Effector memory CD4-positive, alpha-beta T cell (primary cell): ENCODE results near the gene PRAC2.

ENCODE experiments used
- DNase-seq, 3 donors: peaks; one replicate each; pipeline ENCODE4 v3.0.0-alpha.2; 2020
- H3K27ac ChIP-seq: 2 replicates; pipeline ENCODE4 v1.7.0; 2013; ENCODE audit warnings: mild to moderate bottlenecking, low read length, moderate library complexity; ENCODE audit not compliant: insufficient read depth, poor library complexity, severe bottlenecking
- H3K27me3 ChIP-seq: replicated peaks from 2 replicates; pipeline ENCODE4 v1.7.0; 2013; ENCODE audit warnings: mild to moderate bottlenecking, low read length; ENCODE audit not compliant: insufficient read depth, control insufficient read depth, poor library complexity, severe bottlenecking
- H3K36me3 ChIP-seq: 2 replicates; pipeline ENCODE4 v1.7.0; 2013; ENCODE audit warnings: mild to moderate bottlenecking, low read length, moderate library complexity; ENCODE audit not compliant: control insufficient read depth, insufficient read depth
- H3K4me1 ChIP-seq: 2 replicates; pipeline ENCODE4 v1.7.0; 2013; ENCODE audit warnings: low read length, mild to moderate bottlenecking; ENCODE audit not compliant: control insufficient read depth, insufficient read depth, poor library complexity, severe bottlenecking
- H3K4me3 ChIP-seq: 2 replicates; pipeline ENCODE4 v1.7.0; 2013; ENCODE audit warnings: low read length, low read depth, mild to moderate bottlenecking; ENCODE audit not compliant: insufficient read depth, poor library complexity, severe bottlenecking
- H3K9me3 ChIP-seq: 2 replicates; pipeline ENCODE4 v1.7.0; 2013; ENCODE audit warnings: mild to moderate bottlenecking, low read length, moderate library complexity; ENCODE audit not compliant: control insufficient read depth

Gene PRAC2

DNA sequence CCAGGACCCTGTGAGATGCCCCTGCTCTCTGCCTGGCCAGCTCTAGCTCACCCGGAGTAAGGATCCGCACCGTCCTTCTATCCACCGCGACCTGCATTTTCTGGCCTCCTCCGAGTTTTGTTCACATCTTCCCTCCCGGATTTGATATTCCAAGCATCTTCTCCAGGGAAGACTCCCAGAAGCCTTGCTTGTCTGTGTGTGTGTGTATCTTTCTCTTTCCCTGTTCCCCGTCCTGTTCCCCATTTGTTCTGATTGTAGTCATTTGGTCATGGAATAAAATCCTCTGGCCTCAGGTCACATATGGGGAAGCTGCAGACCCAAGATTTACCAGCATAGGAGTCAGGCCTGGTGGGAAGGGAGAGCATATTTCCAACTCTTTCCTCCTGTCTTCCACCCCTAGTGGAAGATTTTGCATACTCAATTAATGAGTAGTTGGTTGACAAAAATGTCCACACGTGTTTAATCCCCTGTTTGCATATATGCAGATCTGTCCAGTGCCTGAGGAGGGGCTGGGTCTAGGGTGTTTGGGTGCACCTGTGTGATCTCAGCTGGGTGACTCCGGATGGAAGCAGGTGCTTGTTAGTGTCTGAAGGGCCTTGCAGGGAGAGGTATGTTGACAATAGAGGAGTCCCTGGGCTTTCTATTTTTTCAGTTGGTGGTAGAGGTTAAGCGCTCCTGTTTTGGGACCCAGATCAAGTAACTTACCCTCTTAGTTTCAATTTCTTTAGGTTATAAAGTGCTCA lies 2.5 kb upstream of the PRAC2 start:
- Histone ChIP-seq H3K36me3 (no peaks in the 10 kb centered on the region), H3K4me1 (peaks cover 44% of the 10 kb centered on the region), H3K9me3 (no peaks in the 10 kb centered on the region), H3K4me3 (no peak overlapping the region), H3K27me3 (peaks cover 76% of the 10 kb centered on the region), H3K27ac (no peak overlapping the region)
- no peak for DNase-seq

DNA sequence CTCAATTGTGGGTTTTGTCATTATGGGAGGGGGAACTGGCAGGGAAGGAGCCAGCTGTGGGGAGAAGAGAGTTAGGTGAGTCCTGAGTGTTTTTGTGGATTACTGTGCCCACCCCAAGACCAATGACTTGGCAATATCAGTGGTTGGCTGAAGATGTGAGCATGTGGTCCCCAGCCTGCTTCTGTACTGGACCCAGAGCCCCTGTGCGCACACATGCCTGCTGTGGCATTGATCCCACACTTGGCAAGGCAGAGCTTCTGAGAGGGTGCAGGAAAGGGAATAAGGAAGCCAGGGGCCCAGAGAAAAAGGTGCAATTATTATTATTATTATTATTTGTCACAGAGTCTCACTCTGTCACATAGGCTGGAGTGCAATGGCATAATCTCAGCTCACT lies 2.0 kb upstream of the PRAC2 start:
- H3K4me1 ChIP-seq: peaks cover 42% of the 10 kb centered on the region
- peaks cover 82% of the 10 kb centered on the region for H3K27me3 ChIP-seq
- no peak overlapping the region for H3K4me3 ChIP-seq
- H3K27ac ChIP-seq: no peak overlapping the region
- no peaks in the 10 kb centered on the region for H3K36me3 ChIP-seq
- no peak for DNase-seq
- no peaks in the 10 kb centered on the region for H3K9me3 ChIP-seq

DNA sequence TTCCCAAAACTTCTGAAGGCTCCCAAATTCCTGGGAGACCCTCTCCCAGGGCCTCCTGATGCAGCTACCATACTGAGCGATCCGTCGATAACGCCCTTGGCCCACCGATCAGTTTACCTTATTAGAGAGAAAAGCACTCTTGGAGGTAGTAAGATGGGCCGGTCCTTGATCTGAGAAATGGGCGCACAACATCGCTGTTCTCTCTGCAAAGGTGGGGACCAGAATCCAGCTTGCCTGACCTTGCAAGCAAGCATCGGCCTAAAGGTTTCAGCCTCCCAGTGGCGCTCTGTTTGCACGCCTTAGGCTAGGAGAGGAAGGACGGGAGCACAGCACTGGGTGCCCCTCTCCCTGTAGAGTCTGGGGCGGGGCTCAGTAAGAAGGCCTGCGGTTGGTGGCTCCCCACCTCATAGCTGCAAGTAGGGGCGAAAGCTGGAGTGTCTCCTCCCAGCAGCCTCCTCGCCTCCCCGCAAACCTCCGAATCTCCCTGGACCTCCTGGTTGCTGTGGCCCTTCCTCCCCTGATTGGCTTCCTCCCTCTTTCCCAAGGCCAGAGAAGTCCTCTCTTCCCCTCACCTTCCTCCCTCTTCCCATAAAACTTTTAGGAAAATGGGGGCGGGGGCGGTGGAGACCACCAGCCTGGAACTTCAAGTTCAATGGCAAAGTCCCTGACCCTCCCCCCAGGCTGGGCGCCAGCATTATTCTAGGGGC lies 631 bp upstream of the PRAC2 start, which contains the start of gene PRAC1:
Gene PRAC1, minus strand, starts transcription at position 318 of the 707 bp plus-strand sequence. Its CDS starts 126 bp downstream, at position 192.
- Histone ChIP-seq H3K4me3 (no peak within 1 kb of the TSS), H3K27ac (no peak within 1 kb of the TSS), H3K9me3 (no peaks in the 10 kb centered on the region), H3K27me3 (peaks cover 92% of the 10 kb centered on the region), H3K4me1 (peaks cover 41% of the 10 kb centered on the region), H3K36me3 (no peaks in the 10 kb centered on the region)
- no peak for DNase-seq

DNA sequence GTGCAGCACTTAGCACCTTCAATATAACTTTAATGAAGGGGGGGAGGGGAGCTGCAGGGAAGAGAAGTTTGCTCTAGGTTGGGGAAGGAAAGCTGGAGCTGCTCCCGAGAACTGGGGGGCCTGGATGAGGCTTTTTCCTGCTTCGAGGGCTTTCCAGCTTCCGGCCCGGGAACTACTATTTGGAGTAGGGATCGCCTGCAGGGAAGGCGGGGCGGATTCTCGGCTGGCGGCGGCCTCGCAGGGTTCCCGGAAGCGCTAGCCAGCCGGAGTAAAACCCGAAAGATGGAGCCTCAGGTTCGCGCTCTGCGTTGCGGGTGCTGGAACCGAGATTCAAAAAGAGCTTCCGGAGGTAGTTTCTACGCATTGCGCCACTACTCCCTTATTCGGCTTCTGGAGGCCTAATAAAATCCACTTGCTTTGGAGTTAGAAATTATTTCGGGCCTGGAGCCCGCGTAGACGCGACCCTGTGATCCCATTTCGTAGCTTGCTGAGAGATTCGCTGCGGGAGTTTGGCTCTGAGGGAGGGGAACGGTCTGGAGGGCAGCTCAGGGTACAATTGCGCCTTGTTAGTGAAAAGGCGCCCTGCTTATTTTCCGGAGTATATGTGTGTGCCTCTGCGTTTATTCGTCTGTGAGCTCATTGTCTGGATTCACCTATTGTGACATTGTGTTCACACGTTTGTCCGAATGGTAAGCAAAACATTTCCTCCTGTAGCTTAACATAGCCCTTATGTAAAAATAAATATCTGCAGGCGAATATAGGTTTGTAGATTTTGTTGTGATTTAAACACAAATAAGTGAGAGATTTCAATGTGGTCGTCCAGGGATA lies 652 bp downstream of the PRAC2 start:
- Histone ChIP-seq H3K36me3 (no peaks in the 10 kb centered on the region), H3K9me3 (no peaks in the 10 kb centered on the region), H3K27ac (no peak overlapping the region), H3K4me1 (peaks cover 43% of the 10 kb centered on the region), H3K27me3 (peaks cover 92% of the 10 kb centered on the region), H3K4me3 (no peak overlapping the region)
- DNase-seq: no peak

DNA sequence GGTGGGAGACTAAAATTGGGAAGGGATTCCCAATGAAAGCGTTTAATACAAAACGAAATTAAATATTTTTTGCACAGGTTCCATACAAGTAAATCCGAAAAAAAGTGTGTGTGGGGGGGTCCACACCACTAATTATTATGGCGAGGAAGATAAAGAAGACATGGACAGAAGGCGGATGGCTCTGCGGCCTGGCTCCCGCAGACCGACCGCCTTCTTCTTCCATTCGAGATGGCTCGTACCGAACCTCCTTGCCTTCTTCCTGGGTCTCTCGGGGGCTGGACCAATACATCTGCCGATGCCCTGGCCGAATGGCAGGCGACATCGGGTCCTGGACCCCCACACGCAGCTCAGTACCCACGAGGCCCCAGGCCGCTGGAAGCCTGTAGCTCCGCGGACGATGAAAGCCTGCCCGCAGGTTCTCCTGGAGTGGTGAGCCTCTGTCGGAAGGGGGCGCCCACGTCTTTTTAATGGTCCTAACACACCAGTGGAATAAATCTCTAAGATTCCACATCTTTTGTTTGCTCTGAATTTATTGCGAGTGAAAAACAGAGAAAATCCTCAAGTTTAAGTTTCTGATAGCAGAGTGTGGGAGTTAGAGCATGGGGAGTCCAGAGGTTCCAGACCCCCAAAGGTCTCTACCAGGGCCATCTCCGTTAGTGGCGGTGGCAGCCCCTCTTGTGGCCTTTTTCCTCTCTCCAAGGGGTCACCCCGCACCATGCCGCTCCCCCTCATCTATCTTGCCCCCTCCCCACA lies 1.4 kb downstream of the PRAC2 start:
- no peak overlapping the region for H3K4me3 ChIP-seq
- no peak overlapping the region for H3K27ac ChIP-seq
- no peaks in the 10 kb centered on the region for H3K36me3 ChIP-seq
- H3K4me1 ChIP-seq: peaks cover 35% of the 10 kb centered on the region
- H3K9me3 ChIP-seq: no peaks in the 10 kb centered on the region
- peaks cover 92% of the 10 kb centered on the region for H3K27me3 ChIP-seq
- DNase-seq: peak; percentile 40 to 63 (median 52)

DNA sequence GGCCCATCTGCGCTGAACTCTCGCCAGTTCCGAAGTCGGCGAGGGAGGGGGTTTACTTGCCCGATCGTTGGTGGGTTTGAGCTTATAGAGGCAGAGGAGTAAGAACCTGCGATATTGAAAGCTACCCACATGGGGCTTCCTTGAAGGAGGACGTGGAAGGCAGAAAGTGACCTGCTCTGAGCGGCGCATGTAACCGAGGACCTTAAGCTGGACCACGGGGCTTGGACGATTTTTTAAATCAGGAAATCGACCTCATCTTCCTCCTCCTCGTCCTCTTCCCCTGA lies 2.0 kb downstream of the PRAC2 start:
- Histone ChIP-seq H3K4me3 (no peak overlapping the region), H3K36me3 (no peaks in the 10 kb centered on the region), H3K27ac (no peak overlapping the region), H3K9me3 (no peaks in the 10 kb centered on the region), H3K4me1 (peaks cover 32% of the 10 kb centered on the region), H3K27me3 (peaks cover 92% of the 10 kb centered on the region)
- no peak for DNase-seq

DNA sequence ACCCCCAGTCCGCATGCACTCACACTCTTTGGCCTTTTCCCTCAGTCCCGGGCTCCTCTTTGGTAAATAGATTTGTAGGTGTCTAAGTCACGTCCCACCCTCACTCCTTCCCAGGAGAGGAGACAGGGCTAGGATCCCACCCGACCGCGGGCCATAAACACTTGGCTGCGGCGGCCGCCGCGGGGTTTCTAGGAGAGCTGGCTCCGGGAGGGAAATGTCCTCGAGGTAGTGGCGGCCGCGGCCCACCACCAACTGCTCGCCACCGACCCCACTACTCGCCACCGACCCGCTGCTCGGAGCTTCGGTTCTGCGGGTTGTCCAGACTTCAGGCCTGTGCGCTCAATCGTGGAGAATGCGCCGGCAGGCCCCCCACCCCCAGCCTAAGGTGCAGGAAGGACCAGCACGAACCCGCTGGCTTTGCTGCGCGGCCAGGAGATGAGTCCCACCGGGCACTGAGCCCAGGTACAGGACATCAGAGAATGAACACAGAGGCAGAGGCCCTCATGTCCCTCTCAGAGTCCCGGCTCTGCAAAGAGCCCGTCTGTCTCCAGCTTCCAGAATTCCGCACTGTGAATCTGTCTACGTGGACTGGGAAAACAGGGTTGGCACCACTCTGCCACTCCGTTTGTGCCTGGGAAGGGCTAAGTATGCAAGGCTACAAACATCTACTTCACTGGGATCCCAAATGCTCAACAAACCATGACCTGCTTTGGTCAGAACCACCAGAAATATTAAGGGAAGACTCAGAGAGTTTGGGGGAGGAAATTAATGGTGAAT lies 2.5 kb downstream of the PRAC2 start:
- Histone ChIP-seq H3K9me3 (no peaks in the 10 kb centered on the region), H3K36me3 (no peaks in the 10 kb centered on the region), H3K27me3 (peaks cover 93% of the 10 kb centered on the region), H3K4me3 (no peak overlapping the region), H3K4me1 (peaks cover 32% of the 10 kb centered on the region), H3K27ac (no peak overlapping the region)
- DNase-seq: no peak

DNA sequence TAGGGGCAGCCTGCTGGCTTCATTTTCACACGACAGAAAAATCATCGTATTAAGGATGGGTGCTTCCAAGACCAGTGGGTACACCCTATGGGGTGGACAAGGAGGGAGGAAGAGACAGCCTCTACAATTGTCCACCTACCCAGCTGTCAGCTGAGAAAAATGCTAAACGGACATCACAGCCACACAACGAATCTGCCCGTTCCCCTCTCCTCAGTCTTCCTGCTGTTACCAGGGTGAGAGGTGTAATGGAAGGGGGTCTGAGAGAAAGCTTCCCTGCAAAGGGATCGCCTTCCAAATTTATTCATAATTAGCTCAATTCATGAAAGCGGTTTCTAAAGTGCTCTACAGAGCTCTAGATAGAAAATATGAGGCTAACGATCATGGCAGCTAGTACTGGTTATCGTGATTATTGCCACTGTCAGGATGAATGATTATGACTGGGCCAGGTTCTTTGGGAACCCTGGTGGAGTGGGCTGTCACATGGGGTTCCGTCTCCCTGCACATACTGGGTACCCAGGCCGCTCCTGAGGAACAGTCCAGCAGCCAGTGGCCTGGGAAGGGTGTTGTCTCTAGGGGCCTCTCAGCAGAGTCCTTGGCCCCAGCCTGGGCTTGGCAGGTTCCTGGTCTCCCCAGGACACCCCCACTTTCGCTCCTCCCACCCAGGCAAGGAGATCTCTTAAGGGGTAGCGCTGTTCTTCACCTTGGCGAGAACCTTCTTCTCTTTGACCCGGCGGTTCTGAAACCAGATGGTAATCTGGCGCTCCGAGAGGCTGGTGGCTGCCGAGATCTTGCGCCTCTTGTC lies 3.3 kb downstream of the PRAC2 start:
- H3K27ac ChIP-seq: no peak overlapping the region

More for the DNA sequence above, 3.3 kb downstream of the PRAC2 start:
- no peaks in the 10 kb centered on the region for H3K9me3 ChIP-seq
- H3K27me3 ChIP-seq: peaks cover 92% of the 10 kb centered on the region
- H3K4me1 ChIP-seq: peaks cover 32% of the 10 kb centered on the region
- no peaks in the 10 kb centered on the region for H3K36me3 ChIP-seq
- DNase-seq: no peak
- H3K4me3 ChIP-seq: no peak overlapping the region
